ENCODE measurements around the gene STK10.

DNA sequence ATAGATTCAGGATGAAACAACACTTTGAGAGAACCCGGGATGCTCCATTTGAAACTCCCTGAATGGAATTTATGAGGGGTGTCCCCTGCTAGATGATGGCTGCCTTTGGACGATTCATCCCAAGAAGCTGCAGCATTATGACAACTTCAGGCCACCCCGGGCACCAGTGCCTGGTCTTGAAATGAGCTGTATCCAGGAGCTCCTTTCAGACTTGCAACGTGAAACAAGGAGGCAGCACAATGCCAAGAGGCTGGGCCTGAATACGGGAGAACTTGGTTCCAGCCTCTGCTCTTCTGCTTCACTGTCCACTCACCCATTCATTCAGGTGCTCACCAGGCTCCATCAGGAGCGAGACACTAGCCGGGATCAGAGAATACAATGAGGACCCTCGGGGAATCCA, 78.3 kb downstream of the STK10 start:
- TF ChIP-seq BHLHE40 (IDR thresholded peaks at IDR 0.05; ENCODE audit: borderline replicate concordance): no peak
- TF ChIP-seq SUZ12 (IDR thresholded peaks at IDR 0.05): no peak
- TF ChIP-seq ELF4 (IDR thresholded peaks at IDR 0.05): no peak
- no peak for TF ChIP-seq LEF1 (IDR thresholded peaks at IDR 0.05; ENCODE audit: borderline replicate concordance)
- no peak for TF ChIP-seq ARNT (IDR thresholded peaks at IDR 0.05)
- no peak for TF ChIP-seq TARDBP (IDR thresholded peaks at IDR 0.05)
- TF ChIP-seq SP1 (IDR thresholded peaks at IDR 0.05): no peak
- TF ChIP-seq FOXA1 (IDR thresholded peaks at IDR 0.05): no peak
- no peak for TF ChIP-seq L3MBTL2 (conservative IDR thresholded peaks at IDR 0.05)
- no peak for TF ChIP-seq FOXM1 (IDR thresholded peaks at IDR 0.05; ENCODE audit: borderline replicate concordance)
- TF ChIP-seq FOXK2 (IDR thresholded peaks at IDR 0.05): no peak
- TF ChIP-seq HDGF (IDR thresholded peaks at IDR 0.05; ENCODE audit: borderline replicate concordance): no peak
- no peak for TF ChIP-seq ZNF384 (IDR thresholded peaks at IDR 0.05)
